ENCODE data around the gene ARHGAP21.
A peak's percentile ranks its signal among the peaks of the same experiment; 100 is the strongest.

ARHGAP21 gene

GRCh38 chr10:24703700-24704099, 20.0 kb downstream of the ARHGAP21 start:
- DNase-seq (ENCODE audit: low read depth, low spot score): peak; percentile 70
- in situ Hi-C loops (cut with HindIII; ENCODE audit: low sequenced_read_pairs): no loop called here
- TF ChIP-seq CTCF (IDR thresholded peaks at IDR 0.05; ENCODE audit: low read depth, low read length): no peak
- H3K4me3 ChIP-seq (ENCODE audit: low read depth, low read length): no peak overlapping the region

- no peak for DNase-seq (ENCODE audit: low read depth, low spot score)
- no peak overlapping the region for H3K4me3 ChIP-seq (ENCODE audit: low read depth, low read length)
- no peak for TF ChIP-seq CTCF (IDR thresholded peaks at IDR 0.05; ENCODE audit: low read depth, low read length)
- in situ Hi-C loops (cut with HindIII; ENCODE audit: low sequenced_read_pairs): no loop called here
These were observed 22.2 kb downstream of the ARHGAP21 start for GRCh38 chr10:24701447-24701846.

DNA sequence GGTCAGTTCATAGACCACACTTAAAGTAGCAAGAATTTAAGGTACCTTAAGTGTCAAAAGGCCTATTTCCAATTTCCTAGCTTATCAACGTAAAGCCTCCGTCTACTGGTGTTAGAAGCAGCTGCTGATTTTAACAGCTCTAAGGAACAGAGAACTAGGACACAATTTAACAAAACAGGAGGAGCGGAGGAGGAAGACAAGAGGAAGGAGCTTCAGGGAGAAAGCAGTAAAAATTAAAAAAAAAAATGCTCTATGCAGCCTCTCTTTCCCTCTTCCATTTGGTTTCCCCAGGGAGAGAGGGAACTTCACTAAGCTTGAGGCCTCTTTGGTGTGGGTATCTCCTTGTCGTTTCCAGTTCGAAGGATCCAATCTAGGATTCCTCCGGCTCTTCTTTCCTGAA, 22.7 kb downstream of the ARHGAP21 start:
- in situ Hi-C loops (cut with HindIII; ENCODE audit: low sequenced_read_pairs): no loop called here
- TF ChIP-seq CTCF (IDR thresholded peaks at IDR 0.05; ENCODE audit: low read depth, low read length): no peak
- DNase-seq (ENCODE audit: low read depth, low spot score): no peak
- no peak overlapping the region for H3K4me3 ChIP-seq (ENCODE audit: low read depth, low read length)

- no peak for DNase-seq (ENCODE audit: low read depth, low spot score)
- in situ Hi-C loops (cut with HindIII; ENCODE audit: low sequenced_read_pairs): no loop called here
- no peak overlapping the region for H3K4me3 ChIP-seq (ENCODE audit: low read depth, low read length)
- TF ChIP-seq CTCF (IDR thresholded peaks at IDR 0.05; ENCODE audit: low read depth, low read length): no peak
These were observed 25.4 kb downstream of the ARHGAP21 start for GRCh38 chr10:24698270-24698669.

- no peak overlapping the region for H3K4me3 ChIP-seq (ENCODE audit: low read depth, low read length)
- no peak for TF ChIP-seq CTCF (IDR thresholded peaks at IDR 0.05; ENCODE audit: low read depth, low read length)
- in situ Hi-C loops (cut with HindIII; ENCODE audit: low sequenced_read_pairs): no loop called here
- no peak for DNase-seq (ENCODE audit: low read depth, low spot score)
These were observed 26.6 kb downstream of the ARHGAP21 start for GRCh38 chr10:24697080-24697479.

GRCh38 chr10:24695452-24695851, 28.2 kb downstream of the ARHGAP21 start:
- DNase-seq (ENCODE audit: low read depth, low spot score): no peak
- TF ChIP-seq CTCF (IDR thresholded peaks at IDR 0.05; ENCODE audit: low read depth, low read length): no peak
- H3K4me3 ChIP-seq (ENCODE audit: low read depth, low read length): no peak overlapping the region
- in situ Hi-C loops (cut with HindIII; ENCODE audit: low sequenced_read_pairs): no loop called here

DNA sequence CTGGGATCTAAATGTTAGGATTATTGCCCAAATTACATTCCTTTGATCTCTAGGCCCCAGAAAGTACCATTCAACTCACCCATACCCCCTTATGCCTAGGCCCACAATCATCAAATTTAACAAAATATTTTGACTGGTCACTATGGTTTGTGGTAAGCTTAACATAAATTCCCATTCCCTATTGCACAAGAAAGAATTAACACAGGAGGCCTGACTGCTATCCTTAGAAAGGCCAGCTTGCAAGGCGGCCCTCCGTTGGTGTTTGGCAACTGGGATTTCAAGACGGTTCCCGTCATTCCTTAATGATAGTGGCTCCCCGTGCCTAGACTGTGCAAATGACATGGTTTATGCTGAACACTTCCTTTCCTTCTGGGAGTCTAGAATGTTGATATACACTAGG, 29.6 kb downstream of the ARHGAP21 start:
- no peak for TF ChIP-seq CTCF (IDR thresholded peaks at IDR 0.05; ENCODE audit: low read depth, low read length)
- DNase-seq (ENCODE audit: low read depth, low spot score): no peak
- no peak overlapping the region for H3K4me3 ChIP-seq (ENCODE audit: low read depth, low read length)
- in situ Hi-C loops (cut with HindIII; ENCODE audit: low sequenced_read_pairs): no loop called here

All from astrocyte of the spinal cord (primary cell).